Hypothalamus (tissue), 51 donors: Measurements from ENCODE around the gene COL5A3.
A peak's percentile ranks its signal among the peaks of the same experiment; 100 is the strongest.
"Not testable (repeated sequence)": the region's sequence is repeated elsewhere in the genome, so short reads cannot be mapped to it uniquely, and the experiment has no call there.

Source experiments
- DNase-seq, 51 donors: peaks; one replicate each; lab custom pipeline; 2025; lab: John Stamatoyannopoulos, UW

COL5A3 gene

DNA sequence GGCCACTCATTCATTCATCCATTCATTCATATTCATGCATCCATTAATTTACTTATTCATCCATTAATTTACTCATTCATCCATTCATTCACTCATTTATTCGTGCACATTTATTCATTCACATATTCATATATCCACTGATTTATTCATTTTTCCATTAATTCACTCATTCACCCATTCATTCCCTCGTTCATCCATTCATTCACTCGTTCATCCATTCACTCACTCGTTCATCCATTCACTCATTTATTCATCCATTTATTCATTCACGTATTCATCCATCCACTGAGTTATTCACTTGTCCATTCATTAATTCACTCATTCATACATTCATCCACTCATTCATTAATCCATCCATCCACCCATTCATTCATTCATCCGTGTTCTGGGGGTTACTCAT, 38.2 kb downstream of the COL5A3 start:
- DNase-seq: no peak

DNA sequence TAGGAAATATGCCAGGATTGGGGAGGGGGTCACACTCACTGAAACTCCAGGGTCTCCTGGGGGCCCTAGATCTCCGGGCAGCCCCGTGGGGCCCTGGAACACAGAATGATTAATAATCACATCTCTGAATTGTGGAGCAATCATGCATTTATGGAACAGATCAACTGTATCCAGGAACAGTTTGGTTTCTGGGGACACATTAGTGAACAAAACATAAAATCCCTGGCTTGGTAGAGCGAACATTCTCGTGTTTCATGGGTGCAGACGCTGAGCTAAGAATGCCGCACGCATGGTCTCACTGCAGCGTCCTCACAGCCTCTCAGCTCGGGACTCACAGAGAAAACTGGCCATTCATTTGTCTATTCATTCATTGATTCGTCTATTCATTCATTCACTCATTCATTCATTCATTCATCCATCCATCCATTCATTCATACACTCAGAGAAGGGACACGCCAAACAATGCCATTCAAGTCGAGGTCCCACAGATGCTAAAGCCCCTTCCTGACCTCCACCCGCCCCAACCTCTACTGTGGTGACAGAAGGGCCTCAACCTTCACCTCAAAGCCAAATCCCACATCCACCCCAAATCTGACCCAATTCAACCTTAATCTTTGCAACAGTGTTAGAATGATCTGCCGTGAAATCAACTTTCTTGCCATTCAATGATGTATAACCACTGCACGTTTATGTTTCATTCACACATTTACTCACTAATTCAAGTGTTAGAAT, 39.0 kb downstream of the COL5A3 start:
- DNase-seq: no peak

DNA sequence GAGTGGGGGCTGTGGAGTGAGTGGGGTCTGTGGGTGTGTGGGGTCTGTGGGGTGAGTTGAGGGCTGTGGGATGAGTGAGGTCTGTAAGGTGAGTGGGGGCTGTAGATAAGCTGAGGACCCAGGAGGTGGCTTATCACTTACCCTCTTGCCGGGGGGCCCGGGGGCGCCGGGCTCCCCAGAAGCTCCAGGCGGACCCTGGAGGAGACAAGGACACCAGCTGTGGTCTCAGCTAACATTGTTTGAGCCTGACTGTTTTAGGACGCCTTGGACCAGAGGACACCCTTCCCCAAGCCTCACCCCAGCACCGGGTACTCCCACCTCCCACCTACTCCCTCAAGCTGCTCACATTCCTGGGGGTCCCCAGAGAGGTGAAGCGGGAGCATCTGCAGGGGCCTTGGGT, 39.8 kb downstream of the COL5A3 start:
- no peak for DNase-seq

DNA sequence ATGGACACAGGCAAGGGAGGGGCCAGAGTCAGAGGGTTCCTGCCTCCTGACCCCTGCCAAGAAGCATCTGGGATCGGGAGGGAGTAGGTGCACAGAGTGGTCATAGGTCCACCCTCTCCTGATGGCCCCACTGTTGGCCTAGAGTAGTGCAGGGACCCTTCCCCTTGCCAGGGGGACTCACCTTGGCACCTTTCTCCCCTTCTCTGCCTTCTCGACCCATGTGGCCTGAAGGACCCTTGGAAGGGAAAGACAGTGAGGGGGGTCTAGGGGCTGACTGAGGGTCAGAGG, 40.7 kb downstream of the COL5A3 start:
- DNase-seq: no peak

DNA sequence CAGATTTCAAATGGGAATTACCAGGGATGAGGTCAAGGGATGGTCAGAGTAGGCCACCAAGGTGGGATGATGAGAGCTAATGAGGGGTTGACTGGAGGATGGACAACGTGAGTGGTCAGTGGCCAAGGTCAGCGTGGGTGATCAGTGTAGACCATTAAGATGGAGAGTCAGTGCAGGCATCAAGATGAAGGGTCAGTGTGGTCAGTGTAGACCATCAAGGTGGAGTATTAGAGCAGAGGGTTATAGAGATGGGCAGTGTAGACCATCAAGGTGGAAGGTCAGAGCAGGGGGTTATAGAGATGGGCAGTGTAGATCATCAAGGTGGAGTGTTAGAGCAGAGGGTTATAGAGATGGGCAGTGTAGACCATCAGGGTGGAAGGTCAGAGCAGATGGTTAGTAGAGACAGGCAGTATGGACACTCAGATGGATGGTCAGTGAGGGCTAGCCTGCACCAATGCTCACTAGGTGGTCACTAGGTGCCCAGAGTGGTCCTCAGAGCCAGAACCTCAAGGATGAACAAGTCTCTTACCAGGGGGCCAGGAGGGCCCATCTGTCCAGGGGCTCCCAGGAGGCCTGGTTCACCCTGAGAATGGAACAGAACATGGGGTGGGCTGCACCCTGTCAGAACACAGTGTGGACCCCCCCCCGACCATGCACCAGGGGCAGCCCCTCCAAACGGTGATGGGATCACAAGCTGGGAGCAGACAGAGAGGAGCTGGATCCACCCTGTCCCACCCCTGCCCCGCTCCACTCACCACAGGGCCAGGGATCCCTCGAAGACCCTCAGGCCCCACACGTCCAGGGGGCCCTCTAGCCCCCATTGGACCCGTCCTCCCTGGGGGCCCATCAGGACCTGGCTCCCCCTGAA, 41.2 kb downstream of the COL5A3 start:
- DNase-seq: no peak

DNA sequence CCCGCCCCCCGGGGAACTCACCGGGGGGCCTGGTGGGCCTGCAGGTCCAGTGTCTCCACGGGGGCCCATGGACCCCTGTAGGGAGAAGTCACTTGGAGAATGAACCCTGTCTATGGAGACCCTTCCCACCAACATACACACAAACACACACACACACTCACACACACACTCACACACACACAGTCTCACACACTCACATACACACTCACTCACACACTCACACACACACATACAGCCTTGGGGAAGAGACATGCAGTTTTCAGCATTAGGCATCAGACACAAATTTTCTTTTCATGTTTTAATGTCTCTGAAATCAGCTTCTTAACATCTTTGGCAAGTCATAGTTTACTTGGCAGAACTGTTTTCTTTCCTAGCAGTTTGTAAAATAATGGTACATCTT, 43.0 kb downstream of the COL5A3 start:
- DNase-seq: no peak

DNA sequence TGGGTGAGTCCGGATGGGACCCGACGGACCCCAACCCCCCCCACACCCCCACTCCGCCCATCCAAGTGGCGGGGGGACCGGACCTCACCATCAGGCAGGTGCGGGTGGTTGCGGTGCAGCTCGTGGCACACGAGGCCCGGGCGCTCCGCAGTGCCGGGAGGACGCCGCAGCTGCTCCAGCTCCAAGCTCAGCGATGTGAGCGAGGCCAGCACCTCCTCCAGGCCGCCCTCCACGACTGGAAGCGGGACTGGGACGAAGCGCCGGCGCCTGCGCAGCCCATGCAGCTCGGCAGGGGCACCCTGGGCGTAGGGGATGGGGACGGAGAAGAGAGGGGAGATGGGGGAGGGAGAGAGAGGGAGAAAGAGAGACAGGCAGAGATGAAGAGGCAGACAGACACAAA, 43.9 kb downstream of the COL5A3 start:
- no peak for DNase-seq

DNA sequence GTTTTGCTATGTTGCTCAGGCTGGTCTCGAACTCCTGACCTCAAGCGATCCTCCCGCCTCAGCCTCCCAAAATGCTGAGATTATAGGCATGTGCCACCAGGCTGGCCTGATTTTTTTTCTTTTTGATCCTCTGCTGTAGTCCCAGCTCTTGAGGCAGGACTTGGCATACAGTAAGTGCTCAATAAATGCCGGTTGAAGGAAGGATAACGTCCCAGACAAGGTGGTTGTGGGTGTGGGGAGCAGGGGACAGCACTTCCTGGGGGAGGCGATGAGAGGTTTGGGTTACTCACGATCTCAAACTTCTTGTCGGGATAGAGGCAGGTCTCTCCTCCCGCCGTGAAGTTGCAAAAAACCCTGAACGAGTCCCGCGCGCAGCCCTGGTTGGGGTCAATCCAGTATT, 44.3 kb downstream of the COL5A3 start:
- no peak for DNase-seq

DNA sequence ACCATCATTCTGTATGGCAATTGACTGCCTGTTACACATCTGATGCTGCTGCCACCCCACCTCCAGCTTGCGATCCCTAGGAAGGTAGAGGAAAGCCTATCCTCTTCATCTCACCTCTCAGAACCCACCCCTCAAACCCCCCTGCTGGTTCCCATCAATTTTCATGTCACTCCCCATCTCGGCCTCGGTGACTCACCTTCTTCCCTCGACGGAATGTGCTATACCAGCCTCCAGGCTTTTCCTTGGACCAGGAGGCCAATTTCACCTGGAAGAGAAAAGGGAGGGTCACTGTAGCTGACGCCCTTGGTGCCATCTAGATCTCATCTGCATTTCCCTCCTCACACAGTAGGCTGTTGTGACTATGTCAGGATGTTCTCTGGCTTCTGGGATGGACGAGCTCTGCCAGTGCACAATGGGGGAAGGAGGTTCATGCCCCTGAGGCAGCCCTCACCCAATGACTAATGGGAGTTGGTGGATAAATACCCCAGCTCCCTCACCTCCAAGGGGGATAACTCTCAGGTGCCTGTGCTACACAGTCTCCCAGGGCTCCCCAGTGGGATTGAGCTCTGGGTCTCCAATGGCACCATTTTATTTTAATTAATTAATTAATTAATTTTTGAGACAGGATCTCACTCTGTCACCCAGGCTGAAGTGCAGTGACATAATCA, 47.5 kb downstream of the COL5A3 start:
- no peak for DNase-seq

DNA sequence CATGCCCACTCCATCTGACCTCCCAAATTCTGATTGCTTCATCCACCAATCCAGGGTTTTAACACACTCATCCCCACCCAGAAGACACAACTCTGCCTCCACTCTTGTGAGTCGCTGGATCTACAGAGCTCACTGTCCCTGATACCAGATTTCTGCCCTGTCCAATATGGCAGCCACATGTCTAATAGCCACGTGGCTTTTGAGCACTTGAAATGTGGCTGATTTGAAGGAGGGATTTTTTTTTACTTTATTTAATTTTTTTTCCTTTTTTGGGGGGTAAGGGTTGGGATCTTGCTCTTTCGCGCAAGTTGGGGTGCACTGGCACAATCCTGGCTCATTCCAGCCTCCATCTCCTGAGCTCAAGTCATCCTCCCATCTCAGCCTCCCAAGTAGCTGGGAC, 49.2 kb downstream of the COL5A3 start:
- DNase-seq: no peak

DNA sequence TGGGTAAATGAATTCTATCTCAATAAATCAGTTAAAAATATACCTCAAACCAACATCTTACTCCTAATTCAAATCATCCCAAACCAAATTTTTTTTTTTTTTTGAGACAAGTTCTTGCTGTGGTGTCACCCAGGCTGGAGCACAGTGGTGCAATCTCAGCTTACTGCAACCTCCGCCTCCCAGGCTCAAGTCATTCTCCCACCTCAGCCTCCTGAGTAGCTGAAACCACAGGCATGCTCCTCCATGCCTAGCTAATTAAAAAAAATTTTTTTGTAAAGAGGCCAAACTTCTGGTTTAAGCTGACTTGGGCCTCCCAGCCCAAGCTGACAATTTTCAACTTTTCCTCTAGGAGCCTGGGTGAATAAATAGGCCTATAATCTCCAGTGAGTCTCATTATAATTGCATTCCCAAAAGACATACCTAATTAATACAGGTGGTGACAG, 51.9 kb downstream of the COL5A3 start:
- no peak for DNase-seq

DNA sequence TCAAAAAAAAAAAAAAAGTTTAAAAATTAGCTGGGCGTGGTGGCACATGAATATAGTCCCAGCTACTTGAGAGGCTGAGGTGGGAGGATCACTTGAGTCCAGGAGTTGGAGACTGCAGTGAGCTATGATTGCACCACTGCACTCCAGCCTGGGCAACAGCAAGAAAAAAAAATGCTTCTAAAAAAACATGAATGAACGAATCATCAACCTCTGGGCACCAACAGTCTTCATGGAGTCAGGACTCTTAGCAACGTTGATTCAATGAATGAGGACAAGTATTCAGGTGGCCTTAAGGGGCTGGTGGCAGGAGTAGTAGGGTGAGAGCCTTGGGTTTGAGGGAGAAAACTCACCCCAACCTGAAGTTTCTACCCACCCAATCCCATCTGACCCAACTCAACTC, 53.3 kb downstream of the COL5A3 start:
- DNase-seq: no peak

DNA sequence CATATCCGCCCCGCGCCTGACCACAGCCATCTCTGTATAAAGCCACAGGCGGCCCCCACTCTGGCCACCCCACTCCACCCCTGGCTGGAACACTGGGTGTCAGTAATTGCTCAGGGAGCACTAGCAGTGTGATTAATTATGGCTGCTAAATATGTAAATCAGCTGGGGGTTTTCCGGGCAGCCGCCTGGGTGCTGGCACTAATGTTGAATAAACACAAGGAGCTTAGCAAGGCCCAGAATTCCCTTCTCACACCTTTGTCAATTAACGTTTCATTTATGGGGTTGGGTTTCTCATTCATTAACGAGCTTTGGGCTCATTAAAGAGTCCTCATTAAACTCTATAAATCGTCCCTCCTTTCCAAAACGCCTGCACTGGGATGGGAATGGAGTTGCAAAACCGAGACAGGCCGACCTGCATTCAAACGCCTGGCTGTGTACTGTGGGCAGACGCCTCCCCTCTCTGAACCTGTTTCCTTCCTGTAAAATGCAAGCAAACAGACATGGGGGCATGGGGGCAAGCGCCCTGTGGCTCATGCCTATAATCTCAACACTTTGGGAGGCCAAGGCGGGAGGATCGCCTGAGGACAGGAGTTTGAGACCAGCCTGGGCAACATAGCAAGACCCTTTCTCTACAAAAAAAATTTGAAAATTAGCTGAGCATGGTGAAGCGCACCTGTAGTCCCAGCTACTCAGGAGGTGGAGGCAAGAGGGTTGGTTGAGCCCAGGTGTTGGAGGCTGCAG, 56.3 kb downstream of the COL5A3 start:
- DNase-seq: peak in 26 of 51 donors; percentile 1 to 58 (median 22)

DNA sequence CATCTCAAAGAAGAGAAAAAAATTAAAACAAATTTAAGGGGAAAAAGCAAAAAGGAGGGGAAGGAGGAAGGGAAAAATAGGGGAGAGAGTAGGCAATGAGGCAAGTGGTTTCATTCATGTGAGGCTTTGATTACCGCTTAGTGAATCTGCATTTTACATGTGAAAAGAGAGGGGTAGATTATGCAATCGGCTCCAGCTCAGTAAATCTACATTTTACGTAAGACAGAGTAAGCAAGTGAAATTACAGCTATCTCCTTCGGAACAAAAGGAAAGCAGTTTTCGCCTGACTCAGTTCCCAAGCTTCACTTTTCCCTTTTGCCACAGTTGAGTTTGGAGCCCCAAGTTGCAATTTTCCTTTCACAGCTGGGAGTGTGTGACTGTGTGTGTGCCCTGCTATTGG, 58.0 kb downstream of the COL5A3 start:
- DNase-seq: no peak

DNA sequence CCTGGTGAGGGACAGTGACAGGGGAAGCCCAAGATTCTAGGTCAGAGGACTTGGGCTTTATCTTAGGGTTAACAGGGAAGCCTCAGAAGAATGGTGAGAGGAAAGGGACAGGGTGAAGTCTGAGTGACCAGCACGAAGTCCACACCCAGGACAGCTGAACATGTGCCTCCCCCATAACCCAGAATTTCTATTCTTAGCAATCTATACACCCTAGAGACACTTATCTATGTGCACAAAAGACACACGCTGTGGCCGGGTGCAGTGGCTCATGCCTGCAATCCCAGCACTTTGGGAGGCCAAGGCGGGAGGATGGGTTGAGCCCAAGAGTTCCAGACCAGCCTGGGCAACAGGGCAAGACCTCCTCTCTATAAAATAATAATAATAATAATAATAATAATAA, 62.9 kb downstream of the COL5A3 start:
- no peak for DNase-seq

DNA sequence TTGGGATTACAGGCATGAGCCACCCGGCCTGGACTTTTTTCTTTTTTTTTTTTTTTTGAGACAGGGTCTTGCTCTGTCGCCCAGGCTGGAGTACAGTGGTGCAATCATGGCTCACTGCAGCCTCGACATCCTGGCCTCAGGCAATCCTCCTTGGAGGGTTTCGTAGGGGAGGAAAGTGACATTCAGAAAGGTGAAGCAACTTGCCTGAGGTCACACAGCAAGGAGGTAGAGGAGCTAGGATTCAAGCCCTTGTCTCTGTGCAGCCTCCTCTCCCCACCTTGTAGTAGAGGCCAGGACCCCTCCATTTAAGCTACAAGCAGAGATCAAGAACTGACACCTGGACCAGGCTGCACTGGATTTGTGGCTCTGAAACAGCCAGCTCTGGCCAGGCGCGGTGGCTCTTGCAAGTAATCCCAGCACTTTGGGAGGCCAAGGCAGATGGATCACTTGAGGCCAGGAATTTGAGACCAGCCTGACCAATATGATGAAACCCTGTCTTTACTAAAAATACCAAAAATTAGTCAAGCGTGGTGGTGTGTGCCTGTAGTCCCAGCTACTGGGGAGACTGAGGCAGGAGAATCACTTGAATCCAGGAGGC, 63.7 kb downstream of the COL5A3 start:
- DNase-seq: not testable (repeated sequence)

DNA sequence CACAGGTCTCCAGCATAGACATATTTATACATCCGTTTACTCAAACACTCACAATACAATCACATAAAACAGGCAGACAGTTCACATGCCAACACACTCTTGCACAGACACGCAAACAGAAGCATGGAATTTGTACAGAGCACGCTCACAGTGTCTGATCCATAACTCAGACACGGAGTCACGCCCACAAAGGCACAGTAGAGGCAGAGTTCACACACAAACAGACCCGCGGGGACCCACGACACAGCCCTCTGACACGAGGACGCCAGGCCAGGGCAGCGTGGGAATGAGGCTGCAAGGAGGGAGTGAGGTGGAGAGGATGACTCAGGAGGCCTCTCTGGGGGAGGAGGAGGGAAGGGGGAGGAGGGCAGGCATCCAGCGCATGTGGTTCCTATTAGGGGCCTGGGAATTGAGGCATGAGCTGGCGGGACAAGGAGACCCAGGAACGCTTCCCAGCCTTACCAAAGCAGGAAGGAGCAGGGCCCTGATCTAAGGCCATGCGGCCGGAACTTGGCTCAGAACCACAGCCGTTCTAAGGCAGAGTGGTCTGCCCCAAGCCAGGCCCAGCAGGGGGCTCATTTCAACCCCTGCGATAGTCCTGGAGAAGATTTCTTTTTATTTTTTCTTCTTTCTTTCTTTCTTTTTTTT, 64.9 kb downstream of the COL5A3 start:
- peak in 44 of 51 donors; percentile 3 to 83 (median 54) for DNase-seq

DNA sequence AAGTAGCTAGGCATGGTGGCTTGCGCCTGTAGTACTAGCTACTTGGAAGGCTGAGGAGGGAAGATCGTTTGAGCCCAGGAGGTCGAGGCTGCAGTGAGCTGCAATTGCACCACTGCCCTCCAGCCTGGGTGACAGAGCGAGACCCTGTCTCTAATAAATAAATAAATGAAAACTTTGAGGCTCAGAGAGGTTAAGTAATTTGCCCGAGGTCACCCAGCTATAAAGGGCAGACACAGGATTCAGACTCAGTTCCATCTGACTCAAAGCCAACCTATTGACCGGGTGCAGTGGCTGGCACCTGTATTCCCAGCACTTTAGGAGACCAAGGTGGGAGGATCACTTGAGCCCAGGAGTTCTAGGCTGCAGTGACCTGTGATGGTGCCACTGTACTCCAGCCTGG, 66.6 kb downstream of the COL5A3 start:
- DNase-seq: no peak

DNA sequence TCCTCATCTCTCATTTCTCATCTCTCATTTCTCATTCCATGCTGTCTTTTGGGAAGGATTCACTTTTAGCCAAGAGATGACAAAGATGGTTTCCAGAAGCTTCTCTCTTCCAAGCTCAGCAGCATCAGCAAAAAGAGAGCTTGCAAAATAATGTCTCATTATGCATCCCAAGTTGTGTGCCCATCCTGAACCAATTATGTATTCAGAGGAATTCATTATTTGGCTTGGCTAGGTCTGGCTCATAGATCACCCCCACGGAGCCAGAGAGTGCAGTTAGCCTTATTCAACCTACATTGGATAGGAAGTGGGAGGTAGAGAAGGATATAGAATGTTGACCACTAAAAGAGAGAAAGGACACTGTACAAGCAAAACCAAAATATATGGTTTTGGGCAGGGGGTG, 68.6 kb downstream of the COL5A3 start:
- DNase-seq: no peak

DNA sequence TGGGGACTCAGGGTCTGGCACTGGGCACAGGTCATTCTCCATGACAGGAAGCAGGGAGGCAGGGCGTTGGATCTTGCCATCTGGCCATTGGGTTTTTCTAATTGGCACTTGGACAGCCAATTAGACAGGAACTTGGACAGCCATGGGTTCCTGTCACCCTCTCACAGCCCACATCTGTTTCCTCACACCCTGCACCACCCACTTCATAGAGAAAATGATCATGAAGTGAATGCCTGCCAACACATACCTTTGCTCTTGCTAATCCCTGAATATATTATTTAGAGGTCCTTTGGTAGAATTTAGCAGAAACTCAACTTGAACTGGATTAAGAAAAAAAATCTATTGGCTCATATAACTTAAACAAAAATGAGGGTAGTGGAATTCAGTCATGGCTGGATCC, 69.1 kb downstream of the COL5A3 start:
- no peak for DNase-seq
